ENCODE results near the gene EYA3. TPM values are rescaled to one million over a fixed set of nuclear protein-coding genes. Genes with fewer than 3 reads are reported as not detected.

Gene EYA3
- total and polyA plus RNA-seq, 10 of the 15 experiments (the other 5 are each of a cell fraction or from before 2014, with no cell fraction given) = 13.0 to 46.6 (median 23.4) TPM

GRCh38 chr1:28108001-28108400 is 19.6 kb upstream of the EYA3 start:
- Histone ChIP-seq H2AFZ (ENCODE audit: control insufficient read depth, low read depth, low read length) (no peak overlapping the region), H3K4me3 (no peak overlapping the region), H3K4me2 (ENCODE audit: control insufficient read depth, insufficient read depth) (no peak overlapping the region), H3K27ac (ENCODE audit: control insufficient read depth, insufficient read depth) (no peak overlapping the region), H3K36me3 (ENCODE audit: control insufficient read depth in 2 of 2, insufficient read depth in 2 of 2, low read length in 1 of 2) (no peaks in the 10 kb centered on the region), H3K27me3 (replicated peaks in 1 of 2; ENCODE audit: control insufficient read depth in 2 of 2, insufficient read depth in 2 of 2, low read length in 1 of 2) (no peaks in the 10 kb centered on the region), H3K9ac (ENCODE audit: control insufficient read depth, insufficient read depth, low read length) (no peak overlapping the region), H4K20me1 (ENCODE audit: control insufficient read depth, insufficient read depth) (no peaks in the 10 kb centered on the region), H3K4me1 (ENCODE audit: control insufficient read depth, insufficient read depth, low read length) (peaks cover 20% of the 10 kb centered on the region), H3K9me3 (replicated peaks; ENCODE audit: control insufficient read depth, insufficient read depth, low read length) (no peaks in the 10 kb centered on the region), H3K79me2 (ENCODE audit: control insufficient read depth, insufficient read depth, low read length) (no peaks in the 10 kb centered on the region)
- 64% methylated on average over 2 of the region's 2 CpGs for WGBS (ENCODE audit: insufficient coverage, insufficient replicate concordance, low lambda C conversion rate, missing lambda C conversion rate)
- no TSS peak for BruUV-seq (replicated peaks)
- ChIA-PET SMC1A (ENCODE audit: uncharacterized antibody, unreplicated experiment) (interaction anchor here (1.0 to 1.9 kb wide), 5 partner anchors 11 to 89 kb away, joined by 3 to 5 read pairs (median 3); no protein-coding TSS in a partner anchor), RAD21 (ENCODE audit: unreplicated experiment) (interaction anchor here (1.0 kb wide), 1 partner anchor 16 kb away, joined by 3 read pairs; no protein-coding TSS in a partner anchor), CTCF (no interaction called here), POLR2A (interaction anchor here (1.1 kb wide), 2 partner anchors 22 to 101 kb away, joined by 3 read pairs; no protein-coding TSS in a partner anchor)
- DNase-seq (ENCODE audit: low read depth, low spot score) (no peak), ATAC-seq (no peak), FAIRE-seq (no peak)
- in situ Hi-C loops (cut with MboI) = no loop called here
- intact Hi-C loops (cut with micrococcal nuclease; ENCODE audit: unreplicated experiment) = no loop called here
- TF ChIP-seq MEF2A (IDR thresholded peaks at IDR 0.05; ENCODE audit: insufficient read depth, low read depth, low read length) (no peak), CUX1 (IDR thresholded peaks at IDR 0.05; ENCODE audit: insufficient replicate concordance, low read depth, low read length) (no peak), HSF1 (IDR thresholded peaks at IDR 0.05; ENCODE audit: low read depth, low read length) (no peak), RUNX3 (IDR thresholded peaks at IDR 0.05; ENCODE audit: low read length) (no peak), NKRF (conservative IDR thresholded peaks at IDR 0.05) (no peak), HDAC2 (IDR thresholded peaks at IDR 0.05) (no peak), NR2F1 (conservative IDR thresholded peaks at IDR 0.05) (no peak), E2F8 (IDR thresholded peaks at IDR 0.05; ENCODE audit: low read depth, partially characterized antibody) (no peak), SUZ12 (IDR thresholded peaks at IDR 0.05; ENCODE audit: unreplicated experiment) (no peak), EGR1 (IDR thresholded peaks at IDR 0.05; ENCODE audit: borderline replicate concordance in 1 of 2, low read depth in 2 of 2, low read length in 2 of 2) (no peak), ATF7 (IDR thresholded peaks at IDR 0.05; ENCODE audit: low read depth) (no peak)
